Mucosa of gallbladder (tissue), 1 donor: ENCODE measurements around the gene GTF3C2. TPM values are rescaled to one million over a fixed set of nuclear protein-coding genes. Genes with fewer than 3 reads are reported as not detected.
"Not testable (repeated sequence)": the region's sequence is repeated elsewhere in the genome, so short reads cannot be mapped to it uniquely, and the experiment has no call there.

Experiments
- DNase-seq: peaks from one replicate; pipeline ENCODE4 v3.0.0-alpha.2; 2020; ENCODE audit warnings: low spot score
- total RNA-seq: library from RNA; stranded (reverse); gene quantifications from one replicate; pipeline ENCODE4 v1.2.1, GENCODE V29; 2021
- donor health status: DM: no; HTN: no; CAD: no.

The GTF3C2 gene
- total RNA-seq, 1 donor from 2014 or later = 49.5 TPM

- DNase-seq = peak; percentile 87
These were observed 35.5 kb downstream of the GTF3C2 start for GRCh38 chr2:27320958-27321543.

- DNase-seq = not testable (repeated sequence)
These were observed 36.7 kb downstream of the GTF3C2 start for GRCh38 chr2:27319839-27320238.

GRCh38 chr2:27316655-27317412 lies 39.7 kb downstream of the GTF3C2 start:
- DNase-seq = no peak

- no peak for DNase-seq
These were observed 41.4 kb downstream of the GTF3C2 start for GRCh38 chr2:27315122-27315521.

GRCh38 chr2:27314709-27315108 lies 41.9 kb downstream of the GTF3C2 start:
- DNase-seq = no peak

- no peak for DNase-seq
These were observed 42.5 kb downstream of the GTF3C2 start for GRCh38 chr2:27313882-27314645.

- DNase-seq = no peak
These were observed 44.4 kb downstream of the GTF3C2 start for GRCh38 chr2:27312152-27312551.

- DNase-seq = no peak
These were observed 46.9 kb downstream of the GTF3C2 start for GRCh38 chr2:27309651-27310050.

GRCh38 chr2:27308359-27308881 lies 48.1 kb downstream of the GTF3C2 start, which contains the start of gene UCN:
Gene UCN (minus strand): TSS chr2:27308445. CDS start chr2:27307895, 550 bp downstream.
- DNase-seq = peak; percentile 50

GRCh38 chr2:27307545-27308358 lies 48.8 kb downstream of the GTF3C2 start:
- DNase-seq = no peak

- DNase-seq = no peak
These were observed 49.3 kb downstream of the GTF3C2 start for GRCh38 chr2:27307287-27307544.

- no peak for DNase-seq
These were observed 49.8 kb downstream of the GTF3C2 start for GRCh38 chr2:27306573-27307286.

- peak; percentile 53 for DNase-seq
These were observed 50.4 kb downstream of the GTF3C2 start for GRCh38 chr2:27306136-27306535.

GRCh38 chr2:27305516-27305915 lies 51.0 kb downstream of the GTF3C2 start:
- no peak for DNase-seq

GRCh38 chr2:27304488-27305240 lies 51.9 kb downstream of the GTF3C2 start:
- DNase-seq = no peak

GRCh38 chr2:27303093-27304025 lies 53.2 kb downstream of the GTF3C2 start:
- peak; percentile 57 for DNase-seq

GRCh38 chr2:27300606-27301005 lies 56.0 kb downstream of the GTF3C2 start:
- DNase-seq = not testable (repeated sequence)

GRCh38 chr2:27298391-27299080 lies 58.0 kb downstream of the GTF3C2 start:
- no peak for DNase-seq

- DNase-seq = no peak
These were observed 59.4 kb downstream of the GTF3C2 start for GRCh38 chr2:27297195-27297594.
